Fibroblast of villous mesenchyme (primary cell): ENCODE data around the gene MYO5A. TPM values are rescaled to one million over a fixed set of nuclear protein-coding genes. Genes with fewer than 3 reads are reported as not detected.
"Not testable (repeated sequence)": the region's sequence is repeated elsewhere in the genome, so short reads cannot be mapped to it uniquely, and the experiment has no call there.

Experiments used
- DNase-seq: peaks from one replicate; pipeline ENCODE4 v3.0.0-alpha.2; 2010; ENCODE audit warnings: low read depth
- H3K4me3 ChIP-seq: 2 replicates; pipeline ENCODE4 v1.5.1; 2011; ENCODE audit warnings: low read depth, mild to moderate bottlenecking, low read length
- total RNA-seq: library from RNA; depleted of rRNA; stranded (reverse); fragments of >200 nt; gene quantifications from 2 replicates; pipeline ENCODE4 v1.2.3, GENCODE V29; 2012
- TF ChIP-seq, protein P1 (sequence below): IDR thresholded peaks from 2 replicates; pipeline ENCODE4 v1.5.1; 2012; ENCODE audit warnings: low read depth, mild to moderate bottlenecking, low read length; ENCODE audit not compliant: insufficient read depth

MYO5A gene
- total RNA-seq, 1 donor = 53.1 TPM

DNA sequence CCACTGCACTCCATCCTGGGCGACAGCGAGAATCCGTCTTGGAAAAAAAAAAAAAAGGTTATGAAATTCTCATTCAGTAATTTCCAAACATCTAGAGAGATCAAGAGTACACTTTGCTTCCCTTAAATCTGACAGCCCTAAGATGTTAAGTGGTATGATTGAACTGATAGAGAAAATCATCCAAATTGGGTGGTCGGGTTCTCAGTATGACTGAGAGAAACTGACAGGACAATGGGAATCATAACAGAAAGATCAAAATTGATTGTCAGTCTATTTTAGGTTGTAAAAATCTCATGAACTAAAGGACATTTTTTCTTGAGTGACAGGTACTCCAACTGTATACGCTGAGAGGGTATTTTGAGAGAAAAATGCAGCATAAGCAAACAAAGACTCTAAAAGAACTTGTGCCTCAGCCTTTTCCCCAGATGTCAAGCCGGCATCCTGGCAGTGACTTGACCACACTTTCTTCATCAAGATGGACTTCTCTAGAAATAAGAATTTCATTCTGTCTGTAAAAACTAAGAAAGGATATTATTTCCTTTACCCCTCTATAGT, 65.8 kb downstream of the MYO5A start:
- no peak overlapping the region for H3K4me3 ChIP-seq
- no peak for DNase-seq
- TF ChIP-seq, protein P1, sequence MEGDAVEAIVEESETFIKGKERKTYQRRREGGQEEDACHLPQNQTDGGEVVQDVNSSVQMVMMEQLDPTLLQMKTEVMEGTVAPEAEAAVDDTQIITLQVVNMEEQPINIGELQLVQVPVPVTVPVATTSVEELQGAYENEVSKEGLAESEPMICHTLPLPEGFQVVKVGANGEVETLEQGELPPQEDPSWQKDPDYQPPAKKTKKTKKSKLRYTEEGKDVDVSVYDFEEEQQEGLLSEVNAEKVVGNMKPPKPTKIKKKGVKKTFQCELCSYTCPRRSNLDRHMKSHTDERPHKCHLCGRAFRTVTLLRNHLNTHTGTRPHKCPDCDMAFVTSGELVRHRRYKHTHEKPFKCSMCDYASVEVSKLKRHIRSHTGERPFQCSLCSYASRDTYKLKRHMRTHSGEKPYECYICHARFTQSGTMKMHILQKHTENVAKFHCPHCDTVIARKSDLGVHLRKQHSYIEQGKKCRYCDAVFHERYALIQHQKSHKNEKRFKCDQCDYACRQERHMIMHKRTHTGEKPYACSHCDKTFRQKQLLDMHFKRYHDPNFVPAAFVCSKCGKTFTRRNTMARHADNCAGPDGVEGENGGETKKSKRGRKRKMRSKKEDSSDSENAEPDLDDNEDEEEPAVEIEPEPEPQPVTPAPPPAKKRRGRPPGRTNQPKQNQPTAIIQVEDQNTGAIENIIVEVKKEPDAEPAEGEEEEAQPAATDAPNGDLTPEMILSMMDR = no peak

DNA sequence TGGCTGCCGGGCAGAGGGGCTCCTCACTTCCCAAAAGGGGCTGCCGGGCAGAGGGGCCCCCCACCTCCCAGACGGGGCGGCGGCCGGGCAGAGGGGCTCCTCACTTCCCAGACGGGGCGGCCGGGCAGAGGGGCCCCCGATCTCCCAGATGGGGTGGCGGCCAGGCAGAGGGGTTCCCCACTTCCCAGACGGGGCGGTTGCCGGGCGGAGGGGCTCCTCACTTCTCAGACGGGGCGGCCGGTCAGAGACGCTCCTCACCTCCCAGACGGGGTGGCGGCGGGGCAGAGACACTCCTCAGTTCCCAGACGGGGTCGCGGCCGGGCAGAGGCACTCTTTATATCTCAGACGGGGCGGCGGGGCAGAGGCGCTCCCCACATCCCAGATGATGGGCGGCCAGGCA, 69.0 kb downstream of the MYO5A start:
- DNase-seq, H3K4me3 ChIP-seq: not testable (repeated sequence)

DNA sequence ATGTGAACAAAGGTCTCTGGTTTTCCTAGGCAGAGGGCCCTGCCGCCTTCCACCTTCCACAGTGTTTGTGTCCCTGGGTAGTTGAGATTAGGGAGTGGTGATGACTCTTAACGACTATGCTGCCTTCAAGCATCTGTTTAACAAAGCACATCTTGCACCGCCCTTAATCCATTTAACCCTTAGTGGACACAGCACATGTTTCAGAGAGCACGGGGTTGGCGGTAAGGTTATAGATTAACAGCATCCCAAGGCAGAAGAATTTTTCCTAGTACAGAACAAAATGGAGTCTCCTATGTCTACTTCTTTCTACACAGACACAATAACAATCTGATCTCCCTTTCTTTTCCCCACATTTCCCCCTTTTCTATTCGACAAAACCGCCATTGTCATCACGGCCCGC, 69.4 kb downstream of the MYO5A start:
- H3K4me3 ChIP-seq, DNase-seq: not testable (repeated sequence)

DNA sequence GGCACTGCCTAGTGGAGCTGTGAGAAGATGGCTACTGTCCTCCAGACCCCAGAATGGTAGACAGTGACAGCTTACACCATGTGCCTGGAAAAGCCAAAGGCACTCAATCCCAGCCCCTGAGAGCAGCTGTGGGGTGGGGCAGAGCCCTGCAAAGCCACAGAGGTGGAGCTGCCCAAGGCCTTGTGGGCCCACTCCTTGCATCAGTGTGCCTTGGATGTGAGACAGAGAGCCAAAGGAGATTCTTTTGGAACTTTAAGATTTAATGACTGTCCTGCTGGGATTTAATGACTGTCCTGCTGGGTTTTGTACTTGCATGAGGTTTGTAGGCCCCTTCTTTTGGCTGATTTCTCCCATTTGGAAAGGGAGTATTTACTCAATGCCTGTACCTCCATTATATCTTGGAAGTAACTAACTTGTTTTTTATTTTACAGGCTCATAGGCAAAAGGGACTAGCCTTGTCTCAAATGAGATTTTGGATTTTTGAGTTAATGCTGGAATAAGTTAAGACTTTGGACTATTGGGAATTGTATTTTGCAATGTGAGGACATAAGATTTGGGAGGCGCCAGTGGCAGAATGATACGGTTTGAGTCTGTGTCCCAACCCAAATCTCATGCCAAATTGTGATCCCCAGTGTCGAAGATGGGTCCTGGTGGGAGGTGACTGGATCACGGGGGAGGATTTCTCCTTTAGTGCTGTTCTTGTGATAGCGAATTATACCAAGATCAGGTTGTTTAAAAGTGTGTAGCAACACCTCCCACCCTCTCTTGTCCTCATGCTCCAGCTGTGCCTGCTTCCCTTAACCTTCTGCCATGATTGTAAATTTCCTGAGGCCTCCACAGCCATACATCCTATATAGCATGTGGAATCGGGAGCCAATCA, 80.4 kb downstream of the MYO5A start:
- TF ChIP-seq, protein P1 = no peak
- DNase-seq = no peak
- H3K4me3 ChIP-seq = no peak overlapping the region

DNA sequence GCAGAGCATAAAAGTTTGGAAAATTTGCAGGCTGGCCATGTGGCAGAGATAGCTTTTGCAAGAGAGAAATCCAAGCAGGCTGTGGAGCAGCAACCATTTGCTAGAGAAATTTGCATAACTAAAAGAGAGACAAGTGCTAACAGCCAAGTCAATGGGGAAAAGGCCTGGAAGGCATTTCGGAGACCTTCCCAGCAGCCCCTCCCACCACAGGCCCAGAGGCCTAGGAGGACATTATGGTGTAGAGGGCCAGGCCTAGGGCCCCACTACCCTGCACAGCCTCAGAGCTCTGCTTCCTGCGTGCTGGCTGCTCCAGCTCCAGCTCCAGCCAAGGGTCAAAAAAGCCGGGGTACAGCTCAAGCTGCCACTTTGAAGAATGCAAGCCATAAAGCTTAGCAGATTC, 82.7 kb downstream of the MYO5A start:
- TF ChIP-seq, protein P1 = no peak
- no peak overlapping the region for H3K4me3 ChIP-seq

DNA sequence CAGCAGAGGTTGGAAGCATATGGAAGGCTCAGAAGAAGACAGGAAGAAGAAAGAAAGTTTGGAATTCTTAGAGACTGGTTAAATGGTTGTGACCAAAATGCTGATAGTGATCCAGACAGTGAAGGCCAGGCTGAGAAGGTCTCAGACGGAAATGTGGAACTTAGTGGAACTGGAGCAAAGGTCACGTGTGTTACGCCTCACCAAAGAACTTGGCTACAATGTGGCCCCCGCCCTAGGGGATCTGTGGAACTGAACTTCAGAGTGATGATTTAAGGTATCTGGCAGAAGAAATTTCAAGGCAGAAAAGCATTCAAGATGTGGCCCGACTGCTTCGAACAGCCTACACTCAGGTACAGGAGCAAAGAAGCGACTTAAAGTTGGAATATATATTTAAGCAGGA, 83.1 kb downstream of the MYO5A start:
- TF ChIP-seq, protein P1 = no peak
- no peak for DNase-seq
- no peak overlapping the region for H3K4me3 ChIP-seq

More for the DNA sequence above, 82.7 kb downstream of the MYO5A start:
- DNase-seq = no peak

DNA sequence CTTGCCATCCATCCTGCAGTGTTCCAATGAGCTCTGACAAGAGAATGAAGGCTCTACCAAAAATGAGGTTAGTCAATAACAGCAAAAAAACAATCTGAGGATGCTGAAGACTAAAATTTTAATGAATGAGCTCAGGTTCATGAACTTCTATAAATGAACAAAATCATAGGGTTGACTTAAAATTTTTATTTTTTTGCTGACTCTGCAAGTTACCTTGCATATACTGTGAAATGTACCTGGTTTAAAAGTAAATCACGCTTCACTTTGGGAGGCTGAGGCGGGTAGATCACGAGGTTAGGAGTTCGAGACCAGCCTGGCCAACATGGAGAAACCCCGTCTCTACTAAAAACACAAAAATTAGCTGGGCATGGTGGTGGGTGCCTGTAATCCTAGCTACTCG, 85.5 kb downstream of the MYO5A start:
- not testable (repeated sequence) for DNase-seq, H3K4me3 ChIP-seq

DNA sequence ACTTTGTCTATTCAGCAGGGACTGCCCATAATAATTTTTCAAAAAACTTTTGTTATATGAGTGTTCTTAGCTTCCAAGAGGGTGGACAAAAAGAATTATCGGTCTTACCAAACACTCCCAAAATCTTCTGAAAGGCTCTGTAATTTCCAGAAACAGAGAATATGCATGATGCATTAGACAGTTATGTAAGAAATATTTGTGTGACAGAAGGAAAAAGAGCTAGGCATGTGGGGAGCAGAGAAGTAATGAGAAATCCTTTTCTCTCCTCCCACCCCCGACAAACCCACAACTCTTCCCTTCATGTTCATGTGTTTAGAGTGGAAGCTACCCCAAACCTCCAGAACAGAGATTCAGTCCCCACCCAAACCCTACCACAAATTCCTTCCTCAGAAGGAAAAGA, 86.8 kb downstream of the MYO5A start:
- TF ChIP-seq, protein P1 = no peak
- no peak for DNase-seq
- no peak overlapping the region for H3K4me3 ChIP-seq
